Trophoblast cell (in vitro differentiated cells and primary cell): Measurements from ENCODE around the gene TCF12.

Experiments used
- DNase-seq, 2 donors: peaks; one replicate each; pipeline ENCODE4 v3.0.0-alpha.2; 2016
- H2AFZ ChIP-seq: 2 replicates; pipeline ENCODE4 v1.6.1; 2013; ENCODE audit warnings: low read length, moderate library complexity, mild to moderate bottlenecking; ENCODE audit not compliant: insufficient read depth, poor library complexity
- H2AK5ac ChIP-seq: 2 replicates; pipeline ENCODE4 v1.6.1; 2013; ENCODE audit warnings: mild to moderate bottlenecking, low read length
- H2BK120ac ChIP-seq: 2 replicates; pipeline ENCODE4 v1.6.1; 2013; ENCODE audit warnings: low read length, mild to moderate bottlenecking, moderate library complexity; ENCODE audit not compliant: insufficient read depth, poor library complexity
- H2BK12ac ChIP-seq: 2 replicates; pipeline ENCODE4 v1.6.1; 2013; ENCODE audit warnings: mild to moderate bottlenecking, low read length, moderate library complexity
- H2BK5ac ChIP-seq: 2 replicates; pipeline ENCODE4 v1.6.1; 2013; ENCODE audit warnings: low read length, low read depth, moderate library complexity, mild to moderate bottlenecking; ENCODE audit not compliant: poor library complexity
- H3K14ac ChIP-seq: 2 replicates; pipeline ENCODE4 v1.6.1; 2013; ENCODE audit warnings: mild to moderate bottlenecking, low read length
- H3K18ac ChIP-seq: 2 replicates; pipeline ENCODE4 v1.6.1; 2013; ENCODE audit warnings: mild to moderate bottlenecking, low read length
- H3K23ac ChIP-seq: 2 replicates; pipeline ENCODE4 v1.6.1; 2013; ENCODE audit warnings: low read length
- H3K27ac ChIP-seq: 2 replicates; pipeline ENCODE4 v1.5.1; 2013; ENCODE audit warnings: low read depth, mild to moderate bottlenecking, inconsistent platforms, low read length, moderate library complexity
- H3K27me3 ChIP-seq: 2 replicates; pipeline ENCODE4 v1.6.1; 2013; ENCODE audit warnings: inconsistent platforms, mild to moderate bottlenecking, low read length, moderate library complexity; ENCODE audit not compliant: insufficient read depth
- H3K36me3 ChIP-seq, 2 experiments: 1 replicate in 1 of 2; 2 replicates in 1 of 2; pipeline ENCODE4 v1.6.1; 2013; ENCODE audit warnings: low read length in 2 of 2, mild to moderate bottlenecking in 2 of 2, moderate library complexity in 1 of 2; ENCODE audit not compliant: insufficient read depth in 2 of 2, control insufficient read depth in 1 of 2
- H3K4ac ChIP-seq: 2 replicates; pipeline ENCODE4 v1.6.1; 2013; ENCODE audit warnings: low read depth, mild to moderate bottlenecking, low read length, moderate library complexity
- H3K4me1 ChIP-seq, 2 experiments: 1 replicate in 1 of 2; 2 replicates in 1 of 2; pipeline ENCODE4 v1.6.1; 2013; ENCODE audit warnings: low read length in 2 of 2, mild to moderate bottlenecking in 2 of 2, moderate library complexity in 1 of 2; ENCODE audit not compliant: insufficient read depth in 2 of 2, control insufficient read depth in 1 of 2
- H3K4me2 ChIP-seq: 2 replicates; pipeline ENCODE4 v1.6.1; 2013; ENCODE audit warnings: inconsistent platforms, mild to moderate bottlenecking, low read length, moderate library complexity
- H3K4me3 ChIP-seq: 2 replicates; pipeline ENCODE4 v1.5.1; 2013; ENCODE audit warnings: mild to moderate bottlenecking, low read depth, low read length, inconsistent platforms
- H3K79me1 ChIP-seq: one replicate; pipeline ENCODE4 v1.6.1; 2013; ENCODE audit warnings: low read length
- H3K79me2 ChIP-seq: 2 replicates; pipeline ENCODE4 v1.6.1; 2013; ENCODE audit warnings: low read length, mild to moderate bottlenecking; ENCODE audit not compliant: control insufficient read depth, insufficient read depth, poor library complexity
- H3K9ac ChIP-seq: 2 replicates; pipeline ENCODE4 v1.6.1; 2013; ENCODE audit warnings: mild to moderate bottlenecking, low read length
- H3K9me3 ChIP-seq: 2 replicates; pipeline ENCODE4 v1.6.1; 2013; ENCODE audit warnings: low read depth, mild to moderate bottlenecking, control low read depth, inconsistent platforms, low read length; ENCODE audit not compliant: insufficient read depth
- H4K12ac ChIP-seq: 2 replicates; pipeline ENCODE4 v1.6.1; 2013; ENCODE audit warnings: low read depth, mild to moderate bottlenecking, low read length, moderate library complexity
- H4K8ac ChIP-seq: 2 replicates; pipeline ENCODE4 v1.6.1; 2013; ENCODE audit warnings: low read depth, mild to moderate bottlenecking, low read length, moderate library complexity
- H4K91ac ChIP-seq: one replicate; pipeline ENCODE4 v1.6.1; 2013; ENCODE audit warnings: low read depth, mild to moderate bottlenecking, low read length, moderate library complexity
- WGBS: extraction: QIAGEN DNeasy Blood & Tissue Kit; methylation state at CpG from one replicate; pipeline ENCODE4 v1.1.7; 2013; ENCODE audit warnings: missing lambda C conversion rate; ENCODE audit not compliant: insufficient read length, insufficient coverage; ENCODE audit errors: extremely low coverage; 5-methylcytosine and 5-hydroxymethylcytosine counted together

Gene TCF12

GRCh38 chr15:56929399-56929798 lies 11.0 kb downstream of the TCF12 start:
- DNase-seq: no peak
- peaks cover 0 to 2% of the 10 kb centered on the region in 2 experiments for H3K4me1 ChIP-seq

GRCh38 chr15:56929933-56930332 lies 11.5 kb downstream of the TCF12 start:
- H3K23ac ChIP-seq: no peak overlapping the region
- H2BK12ac ChIP-seq: no peak overlapping the region
- no peak overlapping the region for H2AFZ ChIP-seq
- no peak overlapping the region for H3K14ac ChIP-seq
- H3K27me3 ChIP-seq: no peaks in the 10 kb centered on the region
- no CpG with 5 or more reads among the region's 3 CpGs for WGBS
- no peak for DNase-seq
- H4K8ac ChIP-seq: no peak overlapping the region
- H3K9me3 ChIP-seq: no peaks in the 10 kb centered on the region
- H4K91ac ChIP-seq: no peak overlapping the region
- H3K4ac ChIP-seq: no peak overlapping the region
- H3K9ac ChIP-seq: no peak overlapping the region
- no peak overlapping the region for H2AK5ac ChIP-seq
- H2BK120ac ChIP-seq: no peak overlapping the region
- no peak overlapping the region for H4K12ac ChIP-seq
- H3K18ac ChIP-seq: no peak overlapping the region
- H3K4me3 ChIP-seq: no peak overlapping the region
- no peaks in the 10 kb centered on the region for H3K79me2 ChIP-seq
- H3K36me3 ChIP-seq: peaks cover 2 to 5% of the 10 kb centered on the region in 2 experiments
- H3K79me1 ChIP-seq: no peaks in the 10 kb centered on the region
- H3K4me1 ChIP-seq: peaks cover 0 to 2% of the 10 kb centered on the region in 2 experiments
- no peak overlapping the region for H2BK5ac ChIP-seq
- no peak overlapping the region for H3K4me2 ChIP-seq
- H3K27ac ChIP-seq: no peak overlapping the region

More at GRCh38 chr15:56929399-56929798, 11.0 kb downstream of the TCF12 start:
- no peak overlapping the region for H4K8ac ChIP-seq
- no peak overlapping the region for H3K27ac ChIP-seq
- H3K4me2 ChIP-seq: no peak overlapping the region
- no peak overlapping the region for H3K4ac ChIP-seq
- H3K79me2 ChIP-seq: no peaks in the 10 kb centered on the region
- H2BK5ac ChIP-seq: no peak overlapping the region
- no peak overlapping the region for H3K4me3 ChIP-seq
- no peak overlapping the region for H2BK120ac ChIP-seq
- H2AFZ ChIP-seq: no peak overlapping the region
- H3K18ac ChIP-seq: no peak overlapping the region
- H3K36me3 ChIP-seq: peaks cover 2 to 7% of the 10 kb centered on the region in 2 experiments
- no peak overlapping the region for H4K12ac ChIP-seq
- no peak overlapping the region for H2BK12ac ChIP-seq
- no peak overlapping the region for H3K23ac ChIP-seq
- H3K9me3 ChIP-seq: no peaks in the 10 kb centered on the region
- no peak overlapping the region for H2AK5ac ChIP-seq
- H3K14ac ChIP-seq: no peak overlapping the region
- no peaks in the 10 kb centered on the region for H3K79me1 ChIP-seq
- no peak overlapping the region for H3K9ac ChIP-seq
- no peak overlapping the region for H4K91ac ChIP-seq
- H3K27me3 ChIP-seq: no peaks in the 10 kb centered on the region

- no CpG with 5 or more reads among the region's 2 CpGs for WGBS
- Histone ChIP-seq H3K36me3 (peaks cover 1 to 4% of the 10 kb centered on the region in 2 experiments), H2AFZ (no peak overlapping the region), H3K4me1 (peaks cover 0 to 2% of the 10 kb centered on the region in 2 experiments), H3K9me3 (no peaks in the 10 kb centered on the region), H4K91ac (no peak overlapping the region), H2AK5ac (no peak overlapping the region), H3K4ac (no peak overlapping the region), H3K14ac (no peak overlapping the region), H3K18ac (no peak overlapping the region), H3K9ac (no peak overlapping the region), H4K8ac (no peak overlapping the region), H2BK120ac (no peak overlapping the region), H2BK5ac (no peak overlapping the region), H3K79me2 (peaks cover 2% of the 10 kb centered on the region), H3K27me3 (no peaks in the 10 kb centered on the region), H3K27ac (no peak overlapping the region), H4K12ac (no peak overlapping the region), H2BK12ac (no peak overlapping the region), H3K23ac (no peak overlapping the region), H3K4me2 (no peak overlapping the region), H3K79me1 (no peaks in the 10 kb centered on the region), H3K4me3 (no peak overlapping the region)
- peak in 1 of 2 donors; percentile 53 for DNase-seq
Observed at GRCh38 chr15:56930669-56931313, 12.3 kb downstream of the TCF12 start.

- no peak overlapping the region for H2AK5ac ChIP-seq
- no peak overlapping the region for H2BK120ac ChIP-seq
- WGBS: no CpG with 5 or more reads among the region's 1 CpG
- no peak overlapping the region for H4K12ac ChIP-seq
- H3K9ac ChIP-seq: no peak overlapping the region
- no peaks in the 10 kb centered on the region for H3K27me3 ChIP-seq
- no peak overlapping the region for H2AFZ ChIP-seq
- H3K79me1 ChIP-seq: no peaks in the 10 kb centered on the region
- no peak overlapping the region for H2BK5ac ChIP-seq
- DNase-seq: no peak
- no peak overlapping the region for H3K4me2 ChIP-seq
- no peak overlapping the region for H3K27ac ChIP-seq
- H3K23ac ChIP-seq: no peak overlapping the region
- no peak overlapping the region for H3K4me3 ChIP-seq
- no peak overlapping the region for H4K91ac ChIP-seq
- H3K36me3 ChIP-seq: no peaks in the 10 kb centered on the region
- H3K9me3 ChIP-seq: no peaks in the 10 kb centered on the region
- H3K14ac ChIP-seq: no peak overlapping the region
- H2BK12ac ChIP-seq: no peak overlapping the region
- peak overlapping the region; percentile 55 for H3K4ac ChIP-seq
- H3K79me2 ChIP-seq: peaks cover 2% of the 10 kb centered on the region
- H3K18ac ChIP-seq: no peak overlapping the region
- peaks cover 0 to 2% of the 10 kb centered on the region in 2 experiments for H3K4me1 ChIP-seq
- no peak overlapping the region for H4K8ac ChIP-seq
Observed at GRCh38 chr15:56931639-56932508, 13.4 kb downstream of the TCF12 start.
